H1 (cell line): ENCODE data around the gene EPHA6. TPM values are rescaled to one million over a fixed set of nuclear protein-coding genes. Genes with fewer than 3 reads are reported as not detected.

Source experiments
- CTCF ChIA-PET: fragments of 300-600 bp; sonication (Branson Sonifier 250); formaldehyde crosslinking; loops from one replicate; lab custom pipeline; 2021; ENCODE audit not compliant: partially characterized antibody; lab: Charles Lee
- POLR2A ChIA-PET: fragments of 300-600 bp; sonication (Branson Sonifier 250); formaldehyde crosslinking; loops from one replicate; lab custom pipeline; 2021; ENCODE audit warnings: inconsistent platforms; ENCODE audit not compliant: partially characterized antibody; lab: Charles Lee
- DNase-seq, 2 experiments: peaks; one replicate each; pipeline versions ENCODE4 v3.0.0 to v3.0.0-alpha.2; 2010 to 2022; ENCODE audit warnings: low spot score in 2 of 2, low read depth in 1 of 2, mixed read lengths in 1 of 2
- FAIRE-seq: peaks from 2 replicates; lab custom pipeline; 2011; peaks lifted over from hg19 to GRCh38; lab: Jason Lieb, UNC
- H2AFZ ChIP-seq: 2 replicates; pipeline ENCODE4 v1.8.1; 2012; ENCODE audit warnings: low read length, inconsistent platforms
- H2AK5ac ChIP-seq: 2 replicates; pipeline ENCODE4 v1.6.1; 2013; ENCODE audit warnings: low read depth, low read length
- H2BK120ac ChIP-seq: replicated peaks from 2 replicates; pipeline ENCODE3; 2013; ENCODE audit warnings: low read depth, low read length, inconsistent platforms
- H2BK12ac ChIP-seq: 2 replicates; pipeline ENCODE4 v1.6.1; 2013; ENCODE audit warnings: low read depth, low read length
- H2BK15ac ChIP-seq: 2 replicates; pipeline ENCODE4 v1.6.1; 2013; ENCODE audit warnings: low read length
- H2BK20ac ChIP-seq: 2 replicates; pipeline ENCODE4 v1.6.1; 2013; ENCODE audit warnings: low read length
- H2BK5ac ChIP-seq: 2 replicates; pipeline ENCODE4 v1.6.1; 2013; ENCODE audit warnings: low read depth, low read length
- H3K14ac ChIP-seq: 2 replicates; pipeline ENCODE4 v1.6.1; 2013; ENCODE audit warnings: inconsistent platforms; ENCODE audit not compliant: insufficient read length
- H3K18ac ChIP-seq: 2 replicates; pipeline ENCODE4 v1.6.1; 2013; ENCODE audit warnings: low read length; ENCODE audit errors: extremely low read depth
- H3K23ac ChIP-seq: 2 replicates; pipeline ENCODE4 v1.6.1; 2013; ENCODE audit warnings: inconsistent platforms; ENCODE audit not compliant: insufficient read length
- H3K23me2 ChIP-seq: 2 replicates; pipeline ENCODE4 v1.6.1; 2013; ENCODE audit warnings: low read depth, low read length
- H3K27ac ChIP-seq: 2 replicates; pipeline ENCODE4 v1.6.1; 2011; ENCODE audit warnings: low read depth, low read length, inconsistent platforms
- H3K27me3 ChIP-seq, 4 experiments: replicated peaks in 1 of 4; 1 replicate in 1 of 4; 2 replicates in 3 of 4; pipeline versions ENCODE4 v1.6.1 to v1.8.1; 2011 to 2013; ENCODE audit warnings: low read length in 3 of 4, mild to moderate bottlenecking in 3 of 4, inconsistent platforms in 2 of 4, mixed read lengths in 2 of 4, moderate library complexity in 1 of 4; ENCODE audit not compliant: control insufficient read depth in 3 of 4, insufficient read depth in 3 of 4; ENCODE audit errors: extremely low read depth in 1 of 4
- H3K36me3 ChIP-seq, 4 experiments: 2 replicates each; pipeline versions ENCODE4 v1.6.1 to v1.8.1; 2011 to 2013; ENCODE audit warnings: mild to moderate bottlenecking in 4 of 4, low read length in 3 of 4, moderate library complexity in 2 of 4, control low read depth in 1 of 4, inconsistent platforms in 1 of 4; ENCODE audit not compliant: insufficient read depth in 4 of 4, control insufficient read depth in 2 of 4
- H3K4ac ChIP-seq: replicated peaks from 2 replicates; pipeline ENCODE3; 2013; ENCODE audit warnings: low read length, low read depth, mixed read lengths, inconsistent platforms; ENCODE audit not compliant: insufficient read length
- H3K4me1 ChIP-seq, 4 experiments: replicated peaks in 1 of 4; 1 replicate in 1 of 4; 2 replicates in 3 of 4; pipeline versions ENCODE4 v1.6.1 to v1.8.1; 2011 to 2013; ENCODE audit warnings: low read length in 3 of 4, inconsistent platforms in 2 of 4, mixed read lengths in 1 of 4; ENCODE audit not compliant: insufficient read depth in 4 of 4, control insufficient read depth in 3 of 4
- H3K4me2 ChIP-seq, 2 experiments: 2 replicates each; pipeline versions ENCODE4 v1.6.1 to v1.8.1; 2011 to 2013; ENCODE audit warnings: low read depth in 2 of 2, low read length in 2 of 2, control low read depth in 1 of 2, inconsistent platforms in 1 of 2, mild to moderate bottlenecking in 1 of 2; ENCODE audit not compliant: insufficient read depth in 1 of 2
- H3K4me3 ChIP-seq, 4 experiments: fragments of 200-600, 300-600 bp in 1 of 4; sonication (generic), shearing (Covaris generic), sonication (Bioruptor Twin) in 1 of 4; 2 replicates each; pipeline versions ENCODE4 v1.5.1 to v1.8.1; 2011 to 2016; ENCODE audit warnings: low read length in 4 of 4, low read depth in 3 of 4, control low read depth in 2 of 4, inconsistent platforms in 2 of 4, mild to moderate bottlenecking in 2 of 4, mixed read lengths in 1 of 4, moderate library complexity in 1 of 4; ENCODE audit not compliant: insufficient read depth in 2 of 4; ENCODE audit errors: extremely low read depth in 1 of 4
- H3K56ac ChIP-seq: replicated peaks from 2 replicates; pipeline ENCODE3; 2013; ENCODE audit warnings: low read depth, mild to moderate bottlenecking, mixed read lengths, low read length, inconsistent platforms; ENCODE audit not compliant: insufficient read length
- H3K79me1 ChIP-seq: 2 replicates; pipeline ENCODE4 v1.6.1; 2013; ENCODE audit warnings: low read depth, low read length, control low read depth
- H3K79me2 ChIP-seq, 2 experiments: 2 replicates each; pipeline versions ENCODE4 v1.6.1 to v1.8.1; 2012 to 2013; ENCODE audit warnings: low read length in 2 of 2, mild to moderate bottlenecking in 2 of 2, inconsistent platforms in 1 of 2; ENCODE audit not compliant: insufficient read depth in 2 of 2, control insufficient read depth in 1 of 2
- H3K9ac ChIP-seq, 4 experiments: replicated peaks in 1 of 4; 1 replicate in 1 of 4; 2 replicates in 3 of 4; pipeline versions ENCODE4 v1.6.1 to v1.8.1; 2011 to 2013; ENCODE audit warnings: low read depth in 3 of 4, low read length in 3 of 4, control low read depth in 2 of 4, mild to moderate bottlenecking in 2 of 4, moderate library complexity in 2 of 4, inconsistent platforms in 1 of 4; ENCODE audit errors: extremely low read depth in 1 of 4
- H3K9me3 ChIP-seq, 2 experiments: 2 replicates each; pipeline versions ENCODE4 v1.6.1 to v1.8.1; 2012 to 2013; ENCODE audit warnings: mild to moderate bottlenecking in 2 of 2, moderate library complexity in 2 of 2, control low read depth in 1 of 2, inconsistent platforms in 1 of 2, low read depth in 1 of 2, low read length in 1 of 2, mixed read lengths in 1 of 2; ENCODE audit not compliant: insufficient read depth in 2 of 2
- H4K20me1 ChIP-seq, 2 experiments: replicated peaks in 1 of 2; 2 replicates each; pipeline versions ENCODE3 to v1.8.1; 2011 to 2013; ENCODE audit warnings: inconsistent platforms in 2 of 2, low read length in 2 of 2, mild to moderate bottlenecking in 1 of 2; ENCODE audit not compliant: insufficient read depth in 2 of 2, control insufficient read depth in 1 of 2
- H4K5ac ChIP-seq: 2 replicates; pipeline ENCODE4 v1.6.1; 2013; ENCODE audit warnings: low read length, low read depth, mixed read lengths, inconsistent platforms; ENCODE audit not compliant: insufficient read length
- H4K8ac ChIP-seq: 2 replicates; pipeline ENCODE4 v1.8.0; 2013; ENCODE audit warnings: mild to moderate bottlenecking, moderate library complexity, low read length, inconsistent platforms; ENCODE audit not compliant: insufficient read depth; ENCODE audit errors: extremely low read depth
- H4K91ac ChIP-seq: replicated peaks from 2 replicates; pipeline ENCODE3; 2013; ENCODE audit warnings: low read length, mixed read lengths, inconsistent platforms; ENCODE audit not compliant: insufficient read length
- CREB1 ChIP-seq: IDR thresholded peaks from 2 replicates; pipeline ENCODE4 v1.6.1; 2012; ENCODE audit warnings: inconsistent platforms
- EZH2 ChIP-seq: fragments of 200-600 bp; sonication (generic); IDR thresholded peaks from 2 replicates; pipeline ENCODE4 v1.7.1; 2012; ENCODE audit warnings: low read depth, mild to moderate bottlenecking, moderate library complexity, low read length, inconsistent platforms; ENCODE audit not compliant: severe bottlenecking
- JUN ChIP-seq: IDR thresholded peaks from 2 replicates; pipeline ENCODE4 v1.6.1; 2011; ENCODE audit warnings: low read depth, mild to moderate bottlenecking, improper control_type of control experiment, low read length
- MAFK ChIP-seq: IDR thresholded peaks from 2 replicates; pipeline ENCODE4 v1.6.1; 2012; ENCODE audit warnings: low read depth, mild to moderate bottlenecking, improper control_type of control experiment, low read length
- POLR2AphosphoS5 ChIP-seq: IDR thresholded peaks from 2 replicates; pipeline ENCODE4 v1.6.1; 2011; ENCODE audit warnings: low read depth, low read length
- RBBP5 ChIP-seq: IDR thresholded peaks from 2 replicates; pipeline ENCODE4 v1.7.1; 2012; ENCODE audit warnings: low read depth, mild to moderate bottlenecking, inconsistent platforms, low read length, moderate library complexity, borderline replicate concordance
- TAF1 ChIP-seq: IDR thresholded peaks from 2 replicates; pipeline ENCODE4 v1.6.1; 2011; ENCODE audit warnings: mild to moderate bottlenecking, low read depth, low read length
- TAF7 ChIP-seq: optimal IDR thresholded peaks from 2 replicates; pipeline ENCODE3; 2011; ENCODE audit warnings: low read depth, mild to moderate bottlenecking, inconsistent platforms, low read length, moderate library complexity, borderline replicate concordance
- TBP ChIP-seq: IDR thresholded peaks from 2 replicates; pipeline ENCODE4 v1.6.1; 2011; ENCODE audit warnings: low read depth, low read length, improper control_type of control experiment
- WGBS, 2 experiments: shearing (Covaris generic) in 1 of 2; methylation state at CpG; one replicate each; pipeline versions ENCODE4 v1.1.6 to v1.1.7; 2013 to 2015; ENCODE audit warnings: low lambda C conversion rate in 2 of 2, mixed read lengths in 2 of 2, inconsistent platforms in 1 of 2, low coverage in 1 of 2, missing lambda C conversion rate in 1 of 2; ENCODE audit not compliant: insufficient replicate concordance in 2 of 2, insufficient coverage in 1 of 2, insufficient read length in 1 of 2; ENCODE audit errors: extremely low coverage in 1 of 2, missing lambda C conversion rate in 1 of 2; 5-methylcytosine and 5-hydroxymethylcytosine counted together
- polyA plus RNA-seq, 7 experiments: library from polyadenylated mRNA; depleted of rRNA in 3 of 7; stranded (reverse) in 5 of 7; unstranded in 2 of 7; fragments of >200 nt in 5 of 7; fragments of 200-250 nt in 2 of 7; gene quantifications; 1 replicate in 5 of 7; 2 replicates in 1 of 7; 4 replicates in 1 of 7; pipeline versions ENCODE4 v1.2.1 to v1.2.3, GENCODE V29; 2011 to 2013; ENCODE audit warnings: missing spikeins in 2 of 7, mixed read lengths in 2 of 7
- total RNA-seq: library from RNA; stranded (reverse); fragmentation: NEBNext Ultra II Directional; extraction: Animal tissue kit (Norgen Biotek cat#: 25700); gene quantifications from 2 replicates; pipeline ENCODE4 v1.2.1, GENCODE V29; 2021
- TF ChIP-seq, protein P1 (sequence below): IDR thresholded peaks from 2 replicates; pipeline ENCODE4 v1.6.1; 2012; ENCODE audit warnings: low read length, inconsistent platforms
- TF ChIP-seq, protein P2 (sequence below): IDR thresholded peaks from 2 replicates; pipeline ENCODE4 v1.6.1; 2011; ENCODE audit warnings: low read length, improper control_type of control experiment

The EPHA6 gene
- total and polyA plus RNA-seq, 2 of the 8 experiments (the other 6 are each of a cell fraction or from before 2014, with no cell fraction given): 0.83 to 3.2 TPM

DNA sequence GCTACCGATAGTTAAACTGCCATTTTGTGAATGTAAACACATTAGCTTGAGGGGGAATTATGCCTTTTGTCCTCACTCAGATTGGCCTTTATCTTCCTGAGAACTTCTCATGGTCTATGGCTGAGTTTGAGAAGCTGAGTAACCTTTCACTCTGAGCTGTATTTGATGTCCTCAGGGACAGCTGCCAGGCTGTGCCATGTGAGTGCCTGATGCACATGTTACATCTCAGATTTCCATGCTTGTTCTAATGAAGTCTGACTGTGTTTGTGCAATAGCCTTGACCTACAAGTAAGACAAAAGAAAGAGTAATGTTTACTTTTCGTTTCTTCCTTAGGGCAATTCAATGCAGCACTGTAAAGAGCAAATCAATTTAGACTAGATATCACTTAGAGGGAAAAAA lies 906.0 kb downstream of the EPHA6 start:
- H2BK5ac ChIP-seq: no peak overlapping the region
- H2AK5ac ChIP-seq: no peak overlapping the region
- no peaks in the 10 kb centered on the region for H3K27me3 ChIP-seq
- H4K8ac ChIP-seq: no peak overlapping the region
- no peak overlapping the region for H3K14ac ChIP-seq
- 87% methylated on average over 2 of the region's 2 CpGs; no CpG with 5 or more reads in 1 of the 2 experiments for WGBS, 2 experiments
- H3K18ac ChIP-seq: no peak overlapping the region
- no peaks in the 10 kb centered on the region for H3K79me2 ChIP-seq
- H3K23me2 ChIP-seq: no peaks in the 10 kb centered on the region
- TF ChIP-seq EZH2: no peak
- no peak for TF ChIP-seq MAFK
- TF ChIP-seq POLR2AphosphoS5: no peak
- no peak for TF ChIP-seq TBP
- TF ChIP-seq TAF7: no peak
- TF ChIP-seq RBBP5: no peak
- no peak for TF ChIP-seq CREB1
- no peak for TF ChIP-seq JUN
- TF ChIP-seq, protein P1, sequence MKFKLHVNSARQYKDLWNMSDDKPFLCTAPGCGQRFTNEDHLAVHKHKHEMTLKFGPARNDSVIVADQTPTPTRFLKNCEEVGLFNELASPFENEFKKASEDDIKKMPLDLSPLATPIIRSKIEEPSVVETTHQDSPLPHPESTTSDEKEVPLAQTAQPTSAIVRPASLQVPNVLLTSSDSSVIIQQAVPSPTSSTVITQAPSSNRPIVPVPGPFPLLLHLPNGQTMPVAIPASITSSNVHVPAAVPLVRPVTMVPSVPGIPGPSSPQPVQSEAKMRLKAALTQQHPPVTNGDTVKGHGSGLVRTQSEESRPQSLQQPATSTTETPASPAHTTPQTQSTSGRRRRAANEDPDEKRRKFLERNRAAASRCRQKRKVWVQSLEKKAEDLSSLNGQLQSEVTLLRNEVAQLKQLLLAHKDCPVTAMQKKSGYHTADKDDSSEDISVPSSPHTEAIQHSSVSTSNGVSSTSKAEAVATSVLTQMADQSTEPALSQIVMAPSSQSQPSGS: no peak
- TF ChIP-seq, protein P2, sequence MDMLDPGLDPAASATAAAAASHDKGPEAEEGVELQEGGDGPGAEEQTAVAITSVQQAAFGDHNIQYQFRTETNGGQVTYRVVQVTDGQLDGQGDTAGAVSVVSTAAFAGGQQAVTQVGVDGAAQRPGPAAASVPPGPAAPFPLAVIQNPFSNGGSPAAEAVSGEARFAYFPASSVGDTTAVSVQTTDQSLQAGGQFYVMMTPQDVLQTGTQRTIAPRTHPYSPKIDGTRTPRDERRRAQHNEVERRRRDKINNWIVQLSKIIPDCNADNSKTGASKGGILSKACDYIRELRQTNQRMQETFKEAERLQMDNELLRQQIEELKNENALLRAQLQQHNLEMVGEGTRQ: no peak
- no peak for TF ChIP-seq TAF1
- no peaks in the 10 kb centered on the region for H3K79me1 ChIP-seq
- ChIA-PET CTCF (interaction anchor here (0.8 to 1.7 kb wide), 9 partner anchors 9 to 582 kb away, joined by 3 to 4 read pairs (median 3); no protein-coding TSS in a partner anchor), POLR2A (no interaction called here)
- H3K23ac ChIP-seq: no peak overlapping the region
- DNase-seq (no peak), FAIRE-seq (no peak)
- H4K5ac ChIP-seq: no peak overlapping the region
- no peaks in the 10 kb centered on the region for H3K36me3 ChIP-seq
- H3K4me2 ChIP-seq: no peak overlapping the region
- H3K56ac ChIP-seq: no peak overlapping the region
- no peak overlapping the region for H2BK15ac ChIP-seq
- H2BK120ac ChIP-seq: no peak overlapping the region
- no peak overlapping the region for H3K4me3 ChIP-seq
- H3K27ac ChIP-seq: no peak overlapping the region
- no peak overlapping the region for H3K9ac ChIP-seq
- no peaks in the 10 kb centered on the region for H4K20me1 ChIP-seq
- H4K91ac ChIP-seq: no peak overlapping the region
- H3K9me3 ChIP-seq: no peaks in the 10 kb centered on the region
- peak overlapping the region; percentile 66; the same call in 1 of the 2 replicates for H2AFZ ChIP-seq
- H2BK12ac ChIP-seq: no peak overlapping the region
- H3K4ac ChIP-seq: no peak overlapping the region
- H2BK20ac ChIP-seq: no peak overlapping the region
- peaks cover 0 to 5% (median under 1%) of the 10 kb centered on the region in 4 experiments; a peak in 3 of 7 replicates for H3K4me1 ChIP-seq
